WTC11 (cell line): ENCODE measurements around the gene KLC3. TPM values are rescaled to one million over a fixed set of nuclear protein-coding genes. Genes with fewer than 3 reads are reported as not detected.

ENCODE experiments used
- ATAC-seq: fragments of 200-7000 bp; cut with Tn5 transposase; 2 replicates; pipeline ENCODE4 v1.10.0; 2021; ENCODE audit warnings: mild to moderate bottlenecking, moderate library complexity
- CTCF ChIA-PET: fragments of 300-600 bp; sonication (Branson Sonifier 250); formaldehyde crosslinking; loops from one replicate; lab custom pipeline; 2021; ENCODE audit warnings: antibody characterized with exemption; lab: Charles Lee
- POLR2A ChIA-PET: fragments of 350-600 bp; sonication (Branson Sonifier 250); formaldehyde crosslinking; loops from one replicate; lab custom pipeline; 2021; ENCODE audit warnings: antibody characterized with exemption; lab: Charles Lee
- DNase-seq: peaks from one replicate; pipeline ENCODE4 v3.0.0; 2021; ENCODE audit warnings: low spot score
- H3K27ac Mint-ChIP-seq: 2 replicates; pipeline ENCODE4 v1.8.0; 2021; ENCODE audit warnings: mixed read lengths
- H3K27me3 Mint-ChIP-seq: 2 replicates; pipeline ENCODE4 v1.8.0; 2021; ENCODE audit warnings: low read depth, mild to moderate bottlenecking, moderate library complexity, mixed read lengths
- H3K36me3 Mint-ChIP-seq: 2 replicates; pipeline ENCODE4 v1.8.0; 2021; ENCODE audit warnings: mixed read lengths
- H3K4me1 Mint-ChIP-seq: 2 replicates; pipeline ENCODE4 v1.8.0; 2022; ENCODE audit warnings: mixed read lengths
- H3K4me3 Mint-ChIP-seq: 2 replicates; pipeline ENCODE4 v1.8.0; 2021; ENCODE audit warnings: mild to moderate bottlenecking, moderate library complexity, mixed read lengths
- H3K9me3 Mint-ChIP-seq: 2 replicates; pipeline ENCODE4 v1.8.0; 2021; ENCODE audit warnings: mixed read lengths
- AFF4 ChIP-seq: sonication (generic); formaldehyde crosslinking; IDR thresholded peaks from 2 replicates; pipeline ENCODE4 v1.8.1; 2023; ENCODE audit warnings: mild to moderate bottlenecking, missing genetic modification reagents, borderline replicate concordance
- ATF2 ChIP-seq: sonication (generic); formaldehyde crosslinking; IDR thresholded peaks from 2 replicates; pipeline ENCODE4 v1.8.1; 2022; ENCODE audit warnings: low read depth, missing genetic modification reagents, borderline replicate concordance
- CREB1 ChIP-seq: sonication (generic); formaldehyde crosslinking; IDR thresholded peaks from 2 replicates; pipeline ENCODE4 v1.8.0; 2023; ENCODE audit warnings: mild to moderate bottlenecking, missing genetic modification reagents
- CTCF ChIP-seq: fragments of 200-600 bp; IDR thresholded peaks from 2 replicates; pipeline ENCODE4 v1.8.0; 2022; ENCODE audit warnings: antibody characterized with exemption
- E2F5 ChIP-seq: sonication (generic); formaldehyde crosslinking; IDR thresholded peaks from 2 replicates; pipeline ENCODE4 v1.8.1; 2022; ENCODE audit warnings: mild to moderate bottlenecking, moderate library complexity, missing genetic modification reagents
- ELF4 ChIP-seq: sonication (generic); formaldehyde crosslinking; IDR thresholded peaks from 2 replicates; pipeline ENCODE4 v1.8.1; 2022; ENCODE audit warnings: low read depth, mild to moderate bottlenecking, moderate library complexity, missing genetic modification reagents
- NFATC4 ChIP-seq: fragments of 250-450 bp; sonication (Bioruptor Pico); IDR thresholded peaks from 2 replicates; pipeline ENCODE4 v1.9.0; 2021; ENCODE audit warnings: mild to moderate bottlenecking
- NFYB ChIP-seq: sonication (generic); formaldehyde crosslinking; conservative IDR thresholded peaks from 2 replicates; pipeline ENCODE4 v1.8.0; 2022; ENCODE audit warnings: low read depth, missing genetic modification reagents
- NR1H2 ChIP-seq: sonication (generic); formaldehyde crosslinking; IDR thresholded peaks from 2 replicates; pipeline ENCODE4 v1.9.0; 2021; ENCODE audit warnings: mild to moderate bottlenecking, moderate library complexity, missing genetic modification reagents
- NR2C2 ChIP-seq: sonication (generic); formaldehyde crosslinking; IDR thresholded peaks from 2 replicates; pipeline ENCODE4 v1.8.0; 2022; ENCODE audit warnings: mild to moderate bottlenecking, missing genetic modification reagents
- NR3C1 ChIP-seq: sonication (generic); formaldehyde crosslinking; conservative IDR thresholded peaks from 2 replicates; pipeline ENCODE4 v1.8.1; 2023; ENCODE audit warnings: low read depth, mild to moderate bottlenecking, missing genetic modification reagents
- OVOL2 ChIP-seq: fragments of 250-450 bp; sonication (Bioruptor Pico); IDR thresholded peaks from 2 replicates; pipeline ENCODE4 v1.9.0; 2021; ENCODE audit warnings: mild to moderate bottlenecking, borderline replicate concordance
- PRRX2 ChIP-seq: fragments of 250-450 bp; sonication (Bioruptor Pico); IDR thresholded peaks from 2 replicates; pipeline ENCODE4 v1.8.0; 2021; ENCODE audit warnings: mild to moderate bottlenecking
- SMAD4 ChIP-seq: sonication (generic); formaldehyde crosslinking; IDR thresholded peaks from 2 replicates; pipeline ENCODE4 v1.8.0; 2022; ENCODE audit warnings: mild to moderate bottlenecking, missing genetic modification reagents
- SOX15 ChIP-seq: fragments of 250-450 bp; sonication (Bioruptor Pico); IDR thresholded peaks from 2 replicates; pipeline ENCODE4 v1.9.0; 2021; ENCODE audit warnings: mild to moderate bottlenecking
- TEAD4 ChIP-seq: sonication (generic); formaldehyde crosslinking; IDR thresholded peaks from 2 replicates; pipeline ENCODE4 v1.8.0; 2022; ENCODE audit warnings: mild to moderate bottlenecking, missing genetic modification reagents
- ZNF121 ChIP-seq: sonication (generic); formaldehyde crosslinking; IDR thresholded peaks from 2 replicates; pipeline ENCODE4 v1.8.0; 2023; ENCODE audit warnings: missing genetic modification reagents
- ZNF396 ChIP-seq: fragments of 250-450 bp; sonication (Bioruptor Pico); IDR thresholded peaks from 2 replicates; pipeline ENCODE4 v1.8.0; 2021; ENCODE audit warnings: mild to moderate bottlenecking, moderate library complexity, borderline replicate concordance
- ZNF425 ChIP-seq: fragments of 250-450 bp; sonication (Bioruptor Pico); conservative IDR thresholded peaks from 2 replicates; pipeline ENCODE4 v1.9.0; 2021; ENCODE audit warnings: mild to moderate bottlenecking
- total RNA-seq: library from RNA; stranded (reverse); gene quantifications from 3 replicates; pipeline ENCODE4 v1.2.3, GENCODE V29; 2021
- TF ChIP-seq, protein P1 (sequence below): sonication (generic); formaldehyde crosslinking; IDR thresholded peaks from 2 replicates; pipeline ENCODE4 v1.8.1; 2023; ENCODE audit warnings: mild to moderate bottlenecking, missing genetic modification reagents, moderate library complexity
- TF ChIP-seq, protein P2 (sequence below): sonication (generic); formaldehyde crosslinking; IDR thresholded peaks from 2 replicates; pipeline ENCODE4 v1.8.0; 2023; ENCODE audit warnings: mild to moderate bottlenecking, missing genetic modification reagents

The KLC3 gene
- total RNA-seq, 1 experiment from 2014 or later = 5.2 TPM

GRCh38 chr19:45306040-45306439 is 34.5 kb upstream of the KLC3 start:
- Mint-ChIP-seq H3K27me3 (peaks cover 58% of the 10 kb centered on the region), H3K27ac (no peak overlapping the region), H3K36me3 (peaks cover under 1% of the 10 kb centered on the region; the same call in 1 of the 2 replicates)
- TF ChIP-seq E2F5 (no peak), CREB1 (CRISPR knock-in tag) (no peak), ZNF121 (CRISPR knock-in tag) (no peak), ATF2 (no peak), OVOL2 (no peak), ZNF396 (CRISPR knock-in tag) (no peak), NR3C1 (CRISPR knock-in tag) (no peak), NR1H2 (CRISPR knock-in tag) (no peak), NFATC4 (CRISPR knock-in tag) (no peak)
- TF ChIP-seq, protein P1, sequence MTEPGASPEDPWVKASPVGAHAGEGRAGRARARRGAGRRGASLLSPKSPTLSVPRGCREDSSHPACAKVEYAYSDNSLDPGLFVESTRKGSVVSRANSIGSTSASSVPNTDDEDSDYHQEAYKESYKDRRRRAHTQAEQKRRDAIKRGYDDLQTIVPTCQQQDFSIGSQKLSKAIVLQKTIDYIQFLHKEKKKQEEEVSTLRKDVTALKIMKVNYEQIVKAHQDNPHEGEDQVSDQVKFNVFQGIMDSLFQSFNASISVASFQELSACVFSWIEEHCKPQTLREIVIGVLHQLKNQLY (CRISPR knock-in tag) = no peak
- TF ChIP-seq, all 79 proteins: peak for 0
- peaks cover 13% of the 10 kb centered on the region for H3K4me1 Mint-ChIP-seq
- ATAC-seq (no peak), DNase-seq (no peak)
- no peak overlapping the region for H3K4me3 Mint-ChIP-seq
- ChIA-PET POLR2A (no interaction called here), CTCF (interaction anchor here (0.9 to 1.1 kb wide), 3 partner anchors 20 to 128 kb away, joined by 3 to 4 read pairs (median 3); partner anchors contain the start of gene TRAPPC6A)
- peaks cover 8% of the 10 kb centered on the region for H3K9me3 Mint-ChIP-seq

GRCh38 chr19:45306518-45307027 is 34.0 kb upstream of the KLC3 start:
- POLR2A ChIA-PET = no interaction called here
- TF ChIP-seq ELF4 (CRISPR knock-in tag) = no peak
- no peak for TF ChIP-seq SMAD4 (CRISPR knock-in tag)
- no peak for TF ChIP-seq PRRX2 (CRISPR knock-in tag)
- TF ChIP-seq ZNF425 (CRISPR knock-in tag) = no peak
- no peak for TF ChIP-seq AFF4
- TF ChIP-seq NFYB (CRISPR knock-in tag) = no peak
- TF ChIP-seq, protein P2, sequence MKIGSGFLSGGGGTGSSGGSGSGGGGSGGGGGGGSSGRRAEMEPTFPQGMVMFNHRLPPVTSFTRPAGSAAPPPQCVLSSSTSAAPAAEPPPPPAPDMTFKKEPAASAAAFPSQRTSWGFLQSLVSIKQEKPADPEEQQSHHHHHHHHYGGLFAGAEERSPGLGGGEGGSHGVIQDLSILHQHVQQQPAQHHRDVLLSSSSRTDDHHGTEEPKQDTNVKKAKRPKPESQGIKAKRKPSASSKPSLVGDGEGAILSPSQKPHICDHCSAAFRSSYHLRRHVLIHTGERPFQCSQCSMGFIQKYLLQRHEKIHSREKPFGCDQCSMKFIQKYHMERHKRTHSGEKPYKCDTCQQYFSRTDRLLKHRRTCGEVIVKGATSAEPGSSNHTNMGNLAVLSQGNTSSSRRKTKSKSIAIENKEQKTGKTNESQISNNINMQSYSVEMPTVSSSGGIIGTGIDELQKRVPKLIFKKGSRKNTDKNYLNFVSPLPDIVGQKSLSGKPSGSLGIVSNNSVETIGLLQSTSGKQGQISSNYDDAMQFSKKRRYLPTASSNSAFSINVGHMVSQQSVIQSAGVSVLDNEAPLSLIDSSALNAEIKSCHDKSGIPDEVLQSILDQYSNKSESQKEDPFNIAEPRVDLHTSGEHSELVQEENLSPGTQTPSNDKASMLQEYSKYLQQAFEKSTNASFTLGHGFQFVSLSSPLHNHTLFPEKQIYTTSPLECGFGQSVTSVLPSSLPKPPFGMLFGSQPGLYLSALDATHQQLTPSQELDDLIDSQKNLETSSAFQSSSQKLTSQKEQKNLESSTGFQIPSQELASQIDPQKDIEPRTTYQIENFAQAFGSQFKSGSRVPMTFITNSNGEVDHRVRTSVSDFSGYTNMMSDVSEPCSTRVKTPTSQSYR (CRISPR knock-in tag) = no peak
- TF ChIP-seq TEAD4 (CRISPR knock-in tag) = no peak
- no peak for TF ChIP-seq ZNF121 (CRISPR knock-in tag)
- TF ChIP-seq E2F5 = no peak
- no peak for TF ChIP-seq SOX15 (CRISPR knock-in tag)
- no peak for TF ChIP-seq CTCF
- TF ChIP-seq NR2C2 (CRISPR knock-in tag) = no peak

More at GRCh38 chr19:45306518-45307027, 34.0 kb upstream of the KLC3 start:
- Mint-ChIP-seq H3K4me3 (no peak overlapping the region), H3K27ac (no peak overlapping the region), H3K27me3 (peaks cover 62% of the 10 kb centered on the region), H3K36me3 (no peaks in the 10 kb centered on the region; the same call in 1 of the 2 replicates), H3K9me3 (peaks cover 8% of the 10 kb centered on the region), H3K4me1 (peaks cover 13% of the 10 kb centered on the region)
- peak; percentile 63 for DNase-seq
- ATAC-seq = peak; percentile 31
- CTCF ChIA-PET = interaction anchor here (0.9 to 1.1 kb wide), 4 partner anchors 20 to 163 kb away, joined by 3 to 4 read pairs (median 4); partner anchors contain the start of gene TRAPPC6A
